ENCODE data around the gene ADGRE3.

DNA sequence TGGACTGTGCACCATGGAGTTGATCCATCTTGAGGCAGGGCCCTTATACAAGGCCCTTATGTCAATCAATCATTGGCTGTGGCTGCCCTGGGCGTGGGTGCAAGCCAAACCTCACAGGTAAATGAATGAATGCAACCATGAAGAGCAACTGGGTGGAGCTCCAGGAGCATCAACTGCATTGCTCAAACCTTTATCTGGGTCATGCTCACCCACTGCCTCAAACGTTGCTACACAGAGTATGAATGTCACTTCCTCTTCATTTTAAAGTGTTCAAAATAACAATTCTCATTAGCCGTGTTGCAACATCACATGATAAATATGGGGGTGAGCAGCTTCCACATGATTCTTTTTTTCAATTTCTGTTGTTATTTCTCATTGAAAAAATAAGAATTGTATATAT lies 8.8 kb upstream of the ADGRE3 start:
- TF ChIP-seq POLR2A (IDR thresholded peaks at IDR 0.05; ENCODE audit: low read depth, low read length) (no peak), PAX5 (IDR thresholded peaks at IDR 0.05; ENCODE audit: insufficient read depth, low read length, severe bottlenecking) (no peak), POLR2AphosphoS5 (IDR thresholded peaks at IDR 0.05; ENCODE audit: low read depth, low read length) (no peak)
